DMS53 treated with DMSO at 0.1 percent for 48 hours (cell line): Measurements from ENCODE around the gene SEZ6.

Experiments
- DNase-seq: peaks from one replicate; lab custom pipeline; 2025; ENCODE audit not compliant: unreplicated experiment; lab: John Stamatoyannopoulos, UW

SEZ6 gene

GRCh38 chr17:28956861-28957260, 49.0 kb downstream of the SEZ6 start:
- DNase-seq, result no peak

GRCh38 chr17:28956112-28956511, 49.7 kb downstream of the SEZ6 start:
- DNase-seq, result no peak

- DNase-seq, result no peak
Observed at GRCh38 chr17:28955408-28955807, 50.4 kb downstream of the SEZ6 start.

- DNase-seq, result no peak
Observed at GRCh38 chr17:28954886-28955285, 50.9 kb downstream of the SEZ6 start.

GRCh38 chr17:28953444-28954118, 52.3 kb downstream of the SEZ6 start:
- peak; percentile 11 for DNase-seq

- DNase-seq, result peak; percentile 95
Observed at GRCh38 chr17:28951991-28952975, 53.5 kb downstream of the SEZ6 start.

- peak; percentile 97 for DNase-seq
Observed at GRCh38 chr17:28951428-28951990, 54.3 kb downstream of the SEZ6 start, which contains the start of gene PHF12. TSS of gene PHF12 (minus strand) at chr17:28951518. CDS start at chr17:28950960, 558 bp downstream.

GRCh38 chr17:28950752-28951427, 54.9 kb downstream of the SEZ6 start:
- DNase-seq, result no peak

- no peak for DNase-seq
Observed at GRCh38 chr17:28950017-28950751, 55.6 kb downstream of the SEZ6 start.

GRCh38 chr17:28949185-28950016, 56.4 kb downstream of the SEZ6 start:
- peak; percentile 8 for DNase-seq

- no peak for DNase-seq
Observed at GRCh38 chr17:28948873-28949184, 57.0 kb downstream of the SEZ6 start.

- no peak for DNase-seq
Observed at GRCh38 chr17:28948342-28948741, 57.5 kb downstream of the SEZ6 start.

- no peak for DNase-seq
Observed at GRCh38 chr17:28947639-28948038, 58.2 kb downstream of the SEZ6 start.

GRCh38 chr17:28946239-28946638, 59.6 kb downstream of the SEZ6 start:
- DNase-seq, result no peak

- no peak for DNase-seq
Observed at GRCh38 chr17:28944862-28945741, 60.7 kb downstream of the SEZ6 start.

GRCh38 chr17:28944343-28944742, 61.5 kb downstream of the SEZ6 start:
- no peak for DNase-seq

- DNase-seq, result no peak
Observed at GRCh38 chr17:28942925-28943324, 62.9 kb downstream of the SEZ6 start.

- no peak for DNase-seq
Observed at GRCh38 chr17:28941251-28941650, 64.6 kb downstream of the SEZ6 start.

- DNase-seq, result no peak
Observed at GRCh38 chr17:28940675-28941074, 65.2 kb downstream of the SEZ6 start.
